BLaER1 treated with 17β-estradiol and CSF1 and Interleukin-3, amounts not matched to agents 10 nM and 100 nM (cell line): ENCODE data around the gene ACTN3.
"Not testable (repeated sequence)": the region's sequence is repeated elsewhere in the genome, so short reads cannot be mapped to it uniquely, and the experiment has no call there.

Experiments used
- H3K27ac ChIP-seq, 11 experiments: shearing (Covaris generic); formaldehyde crosslinking; 2 replicates each; pipeline ENCODE4 v1.8.1; 2022
- H3K27me3 ChIP-seq, 11 experiments: shearing (Covaris generic); formaldehyde crosslinking; 2 replicates each; pipeline ENCODE4 v1.8.1; 2022
- H3K36me3 ChIP-seq, 11 experiments: shearing (Covaris generic); formaldehyde crosslinking; 2 replicates each; pipeline ENCODE4 v1.8.1; 2022
- H3K4me1 ChIP-seq, 10 experiments: shearing (Covaris generic); formaldehyde crosslinking; 2 replicates each; pipeline ENCODE4 v1.8.1; 2022
- H3K4me2 ChIP-seq, 11 experiments: shearing (Covaris generic); formaldehyde crosslinking; 2 replicates each; pipeline ENCODE4 v1.8.1; 2022
- H3K4me3 ChIP-seq, 10 experiments: shearing (Covaris generic); formaldehyde crosslinking; 2 replicates each; pipeline ENCODE4 v1.8.1; 2022
- H3K9ac ChIP-seq, 11 experiments: shearing (Covaris generic); formaldehyde crosslinking; 2 replicates each; pipeline ENCODE4 v1.8.1; 2022
- H3K9me3 ChIP-seq, 11 experiments: shearing (Covaris generic); formaldehyde crosslinking; replicated peaks in 1 of 11; 2 replicates each; pipeline ENCODE4 v1.8.1; 2022
- H4K20me1 ChIP-seq, 11 experiments: shearing (Covaris generic); formaldehyde crosslinking; 2 replicates each; pipeline ENCODE4 v1.8.1; 2022
- Cebpa-rat ChIP-seq, 11 experiments: shearing (Covaris generic); IDR thresholded peaks; 2 replicates each; pipeline ENCODE4 v1.8.1; 2022

ACTN3 gene

DNA sequence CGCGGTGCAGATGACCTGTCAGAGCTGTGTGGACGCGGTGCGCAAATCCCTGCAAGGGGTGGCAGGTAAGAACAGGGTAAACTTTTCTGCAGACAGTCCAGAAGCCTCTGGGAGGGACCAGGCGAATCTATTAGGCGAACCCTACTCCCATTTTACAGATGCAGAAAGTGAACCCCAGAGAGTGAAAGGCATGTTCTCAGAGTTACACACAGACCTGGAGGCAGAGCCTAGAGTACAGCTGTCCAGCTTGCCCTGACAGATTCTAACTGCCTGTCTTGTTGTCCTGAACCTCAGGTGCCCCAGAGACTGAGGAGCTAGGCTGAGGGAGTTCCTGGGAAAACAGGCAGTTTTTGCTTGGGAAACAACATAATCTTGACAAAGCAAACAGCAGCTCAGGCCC, 46.9 kb downstream of the ACTN3 start:
- Histone ChIP-seq H3K27me3 (no peaks in the 10 kb centered on the region), H3K36me3 (peaks cover 0 to 4% (median 0%) of the 10 kb centered on the region in 11 experiments; a peak in 6 of 22 replicates), H3K9ac (peak overlapping the region; percentile 72 to 92 (median 85)), H3K4me2 (peak overlapping the region; percentile 90 to 99 (median 95)), H3K27ac (peak overlapping the region; percentile 70 to 89 (median 79)), H3K9me3 (peaks cover 0 to 29% (median 17%) of the 10 kb centered on the region in 11 experiments; a peak in 17 of 22 replicates), H4K20me1 (peaks cover 0 to 16% (median 6%) of the 10 kb centered on the region in 11 experiments; a peak in 7 of 22 replicates), H3K4me1 (peaks cover 45 to 66% (median 60%) of the 10 kb centered on the region in 10 experiments), H3K4me3 (peak overlapping the region; percentile 61 to 79 (median 71))
- no peak for TF ChIP-seq Cebpa-rat (IDR thresholded peaks at IDR 0.05)

- peak overlapping the region; percentile 49 to 87 (median 68) for H3K9ac ChIP-seq
- H3K4me2 ChIP-seq, result peak overlapping the region; percentile 90 to 99 (median 95)
- H3K4me3 ChIP-seq, result peak overlapping the region; percentile 13 to 69 (median 34); a peak in 17 of 20 replicates
- H3K27me3 ChIP-seq, result no peaks in the 10 kb centered on the region
- peaks cover 60 to 82% (median 74%) of the 10 kb centered on the region in 10 experiments for H3K4me1 ChIP-seq
- peaks cover 0 to 15% (median 8%) of the 10 kb centered on the region in 11 experiments; a peak in 16 of 22 replicates for H3K9me3 ChIP-seq
- 0 out of 22 replicates have a peak, but pooled peaks of 1 of the 11 experiments have one; percentile 6 for TF ChIP-seq Cebpa-rat (IDR thresholded peaks at IDR 0.05)
- H3K36me3 ChIP-seq, result peaks cover 11 to 21% (median 16%) of the 10 kb centered on the region in 11 experiments
- peaks cover 2 to 21% (median 8%) of the 10 kb centered on the region in 11 experiments; a peak in 13 of 22 replicates for H4K20me1 ChIP-seq
- peak overlapping the region; percentile 57 to 89 (median 77); a peak in 21 of 22 replicates for H3K27ac ChIP-seq
These were observed 48.7 kb downstream of the ACTN3 start for GRCh38 chr11:66595245-66595904.

- H3K36me3 ChIP-seq, result peaks cover 31 to 47% (median 40%) of the 10 kb centered on the region in 11 experiments
These were observed 52.3 kb downstream of the ACTN3 start for GRCh38 chr11:66598993-66599392.

DNA sequence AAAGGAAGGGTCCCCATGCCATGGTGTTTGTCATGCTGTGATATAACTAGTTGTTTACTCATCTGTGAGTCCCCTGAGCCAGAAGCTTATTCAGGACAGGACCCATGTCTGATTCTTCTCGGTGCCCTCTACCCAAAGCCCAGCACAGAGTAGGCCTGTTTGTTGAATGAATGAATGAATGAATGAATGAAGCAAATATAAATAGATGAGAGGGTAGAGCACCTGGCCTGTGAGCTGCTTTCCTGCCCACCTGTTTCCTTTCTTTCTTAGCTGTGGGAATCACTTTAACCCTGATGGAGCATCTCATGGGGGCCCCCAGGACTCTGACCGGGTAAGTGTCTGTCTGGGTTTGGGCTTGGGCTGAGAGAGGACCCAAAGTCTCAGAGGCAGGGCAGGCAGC, 53.5 kb downstream of the ACTN3 start:
- no peaks in the 10 kb centered on the region for H3K9me3 ChIP-seq
- H3K9ac ChIP-seq, result peak overlapping the region in 9 of 11 experiments; percentile 11 to 49 (median 27); a peak in 10 of 22 replicates
- peaks cover 49 to 74% (median 60%) of the 10 kb centered on the region in 10 experiments for H3K4me1 ChIP-seq
- peak overlapping the region in 9 of 11 experiments; percentile 9 to 53 (median 26); a peak in 10 of 22 replicates for H3K27ac ChIP-seq
- H3K4me3 ChIP-seq, result no peak overlapping the region
- peak overlapping the region; percentile 53 to 81 (median 70) for H3K4me2 ChIP-seq
- no peak for TF ChIP-seq Cebpa-rat (IDR thresholded peaks at IDR 0.05)
- peaks cover 5 to 39% (median 12%) of the 10 kb centered on the region in 11 experiments; a peak in 14 of 22 replicates for H4K20me1 ChIP-seq
- peaks cover 43 to 60% (median 52%) of the 10 kb centered on the region in 11 experiments for H3K36me3 ChIP-seq
- H3K27me3 ChIP-seq, result no peaks in the 10 kb centered on the region

More at GRCh38 chr11:66598993-66599392, 52.3 kb downstream of the ACTN3 start:
- H3K4me3 ChIP-seq, result no peak overlapping the region
- peaks cover 6 to 39% (median 15%) of the 10 kb centered on the region in 11 experiments; a peak in 14 of 22 replicates for H4K20me1 ChIP-seq
- H3K27me3 ChIP-seq, result no peaks in the 10 kb centered on the region
- H3K9me3 ChIP-seq, result no peaks in the 10 kb centered on the region
- peak overlapping the region in 4 of 11 experiments; percentile 68 to 74 (median 72); a peak in 1 of 22 replicates for H3K4me2 ChIP-seq
- peak overlapping the region in 2 of 11 experiments; percentile 0 to 5; a peak in 1 of 22 replicates for H3K27ac ChIP-seq
- H3K9ac ChIP-seq, result no peak overlapping the region
- no peak for TF ChIP-seq Cebpa-rat (IDR thresholded peaks at IDR 0.05)
- H3K4me1 ChIP-seq, result peaks cover 62 to 77% (median 70%) of the 10 kb centered on the region in 10 experiments

- H3K36me3 ChIP-seq, result peaks cover 49 to 65% (median 57%) of the 10 kb centered on the region in 11 experiments
These were observed 54.0 kb downstream of the ACTN3 start for GRCh38 chr11:66600631-66601233.

DNA sequence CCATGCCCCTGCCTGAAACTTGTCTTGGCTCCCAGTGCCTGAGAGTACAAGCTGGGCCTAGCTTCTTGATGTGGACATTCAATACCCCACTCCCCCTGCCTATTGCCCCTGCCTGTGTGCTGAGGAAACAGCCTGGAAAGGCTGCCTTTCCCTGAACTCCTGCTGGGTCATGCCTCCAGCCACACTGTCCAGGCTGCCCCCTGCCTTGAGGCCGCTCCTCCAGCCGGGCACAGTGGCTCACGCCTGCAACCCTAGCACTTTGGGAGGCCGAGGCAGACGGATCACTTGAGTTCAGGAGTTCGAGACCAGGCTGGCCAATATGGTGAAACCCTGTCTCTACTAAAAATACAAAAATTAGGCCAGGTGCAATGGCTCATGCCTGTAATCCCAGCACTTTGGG, 56.4 kb downstream of the ACTN3 start:
- H3K4me2 ChIP-seq, result peak overlapping the region in 2 of 11 experiments; percentile 40 to 69; a peak in 1 of 22 replicates
- H3K4me1 ChIP-seq, result peaks cover 43 to 69% (median 55%) of the 10 kb centered on the region in 10 experiments
- H3K36me3 ChIP-seq, result peaks cover 68 to 82% (median 73%) of the 10 kb centered on the region in 11 experiments
- peak overlapping the region in 1 of 11 experiments; percentile 37; a peak in 1 of 22 replicates for H3K27ac ChIP-seq
- H4K20me1 ChIP-seq, result peaks cover 0 to 43% (median 8%) of the 10 kb centered on the region in 11 experiments; a peak in 16 of 22 replicates
- no peak overlapping the region for H3K9ac ChIP-seq
- TF ChIP-seq Cebpa-rat (IDR thresholded peaks at IDR 0.05), result no peak
- no peaks in the 10 kb centered on the region for H3K27me3 ChIP-seq
- H3K4me3 ChIP-seq, result no peak overlapping the region
- peaks cover 0 to 5% (median 0%) of the 10 kb centered on the region in 11 experiments; a peak in 2 of 22 replicates for H3K9me3 ChIP-seq

More at GRCh38 chr11:66600631-66601233, 54.0 kb downstream of the ACTN3 start:
- no peak overlapping the region for H3K4me3 ChIP-seq
- H4K20me1 ChIP-seq, result peaks cover 4 to 35% (median 8%) of the 10 kb centered on the region in 11 experiments; a peak in 15 of 22 replicates
- no peaks in the 10 kb centered on the region for H3K27me3 ChIP-seq
- H3K4me1 ChIP-seq, result peaks cover 44 to 69% (median 55%) of the 10 kb centered on the region in 10 experiments
- peak overlapping the region; percentile 53 to 81 (median 70) for H3K4me2 ChIP-seq
- peak overlapping the region in 9 of 11 experiments; percentile 11 to 49 (median 27); a peak in 10 of 22 replicates for H3K9ac ChIP-seq
- TF ChIP-seq Cebpa-rat (IDR thresholded peaks at IDR 0.05), result no peak
- no peaks in the 10 kb centered on the region for H3K9me3 ChIP-seq
- peak overlapping the region in 9 of 11 experiments; percentile 9 to 53 (median 26); a peak in 9 of 22 replicates for H3K27ac ChIP-seq

GRCh38 chr11:66604155-66604554, 57.5 kb downstream of the ACTN3 start:
- H3K9ac ChIP-seq, result no peak overlapping the region
- H3K4me2 ChIP-seq, result no peak overlapping the region
- no peaks in the 10 kb centered on the region for H3K27me3 ChIP-seq
- peaks cover 64 to 79% (median 67%) of the 10 kb centered on the region in 11 experiments for H3K36me3 ChIP-seq
- H3K4me1 ChIP-seq, result peaks cover 51 to 74% (median 61%) of the 10 kb centered on the region in 10 experiments
- no peak overlapping the region for H3K4me3 ChIP-seq
- H4K20me1 ChIP-seq, result peaks cover 0 to 40% (median 8%) of the 10 kb centered on the region in 11 experiments; a peak in 16 of 22 replicates
- no peak for TF ChIP-seq Cebpa-rat (IDR thresholded peaks at IDR 0.05)
- H3K27ac ChIP-seq, result no peak overlapping the region
- peaks cover 0 to 5% (median 0%) of the 10 kb centered on the region in 11 experiments; a peak in 2 of 22 replicates for H3K9me3 ChIP-seq

GRCh38 chr11:66606608-66607007, 59.9 kb downstream of the ACTN3 start:
- Histone ChIP-seq H3K4me2 (peak overlapping the region in 2 of 11 experiments; percentile 29 to 49; a peak in 2 of 22 replicates), H3K36me3 (peaks cover 51 to 60% (median 55%) of the 10 kb centered on the region in 11 experiments), H3K9ac (peak overlapping the region in 3 of 11 experiments; percentile 16 to 30 (median 23); a peak in 2 of 22 replicates), H3K27ac (peak overlapping the region in 7 of 11 experiments; percentile 30 to 71 (median 60); a peak in 9 of 22 replicates), H3K4me1 (peaks cover 29 to 74% (median 59%) of the 10 kb centered on the region in 10 experiments), H4K20me1 (peaks cover 0 to 19% (median 0%) of the 10 kb centered on the region in 11 experiments; a peak in 9 of 22 replicates)
- not testable (repeated sequence) for H3K4me3 ChIP-seq, H3K9me3 ChIP-seq, H3K27me3 ChIP-seq
